Measurements from ENCODE around the gene BDKRB2. TPM values are rescaled to one million over a fixed set of nuclear protein-coding genes. Genes with fewer than 3 reads are reported as not detected.

Gene BDKRB2
- total RNA-seq, 1 experiment from 2014 or later = 0.93 TPM

- no peak for DNase-seq (ENCODE audit: low spot score)
Measured at GRCh38 chr14:96270565-96271420, 66.2 kb downstream of the BDKRB2 start.

- no peak for DNase-seq (ENCODE audit: low spot score)
Measured at GRCh38 chr14:96271421-96271762, 66.8 kb downstream of the BDKRB2 start.

- peak; percentile 76 for DNase-seq (ENCODE audit: low spot score)
Measured at GRCh38 chr14:96272777-96273473, 68.3 kb downstream of the BDKRB2 start.

DNA sequence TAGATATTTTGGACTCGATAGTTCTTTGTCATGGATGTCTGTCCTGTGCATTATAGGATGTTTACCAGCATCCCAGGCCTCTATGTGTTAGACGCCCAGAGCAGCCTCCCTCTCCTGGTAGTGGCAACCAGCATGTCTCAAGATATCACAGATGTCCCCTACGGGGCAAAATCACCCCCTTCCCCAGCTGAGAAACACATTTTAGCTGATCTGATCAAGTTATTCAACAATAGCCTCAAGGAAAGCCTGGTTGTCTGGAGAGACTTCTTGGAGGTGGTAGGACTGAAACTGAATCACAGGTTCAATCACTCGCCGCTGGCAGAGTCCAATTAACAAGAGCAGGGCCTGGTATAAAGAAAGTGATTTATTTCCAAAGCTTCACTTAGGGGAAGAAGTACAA, 69.0 kb downstream of the BDKRB2 start:
- no peak for DNase-seq (ENCODE audit: low spot score)

DNA sequence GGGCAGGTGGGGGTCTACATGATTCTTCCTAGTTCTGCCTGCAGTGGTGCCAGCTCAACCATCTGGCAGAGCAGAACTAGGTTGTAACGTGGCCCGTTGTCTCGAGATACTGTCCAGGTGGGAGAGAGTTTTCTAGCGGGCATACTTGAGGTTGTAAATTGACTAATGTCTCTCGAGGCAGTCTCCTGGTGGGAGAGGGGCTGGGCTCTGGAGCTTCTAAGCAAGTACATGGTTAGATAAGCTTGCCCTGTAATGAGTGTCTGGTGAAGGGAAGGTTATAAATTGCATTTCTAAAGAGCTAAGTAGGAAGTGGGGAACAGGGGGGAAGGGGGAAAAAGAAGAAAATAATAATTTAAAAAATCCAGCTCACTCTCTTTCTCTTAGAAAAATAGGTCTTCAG, 69.5 kb downstream of the BDKRB2 start:
- no peak for DNase-seq (ENCODE audit: low spot score)

DNA sequence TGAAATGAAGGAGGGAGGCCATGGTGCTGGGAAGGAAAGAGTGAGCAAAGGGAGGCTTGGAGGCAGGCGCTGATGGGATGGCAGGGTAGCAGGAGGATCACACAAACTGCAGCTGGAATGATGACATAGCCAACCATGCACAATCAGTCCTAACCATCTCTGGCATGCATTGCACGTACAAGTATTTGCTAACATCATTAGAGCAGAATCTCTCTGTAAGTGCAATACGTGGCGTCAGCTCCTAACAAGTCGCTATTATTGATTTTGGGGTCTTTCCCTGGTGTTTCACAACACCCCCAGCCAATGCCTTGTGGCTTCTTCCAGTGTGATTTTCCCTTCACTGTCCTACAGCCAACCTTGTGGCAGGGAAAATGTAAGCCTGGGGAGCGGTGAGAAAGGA, 69.9 kb downstream of the BDKRB2 start:
- DNase-seq (ENCODE audit: low spot score) = no peak

- DNase-seq (ENCODE audit: low spot score) = peak; percentile 35
Measured at GRCh38 chr14:96275177-96276112, 70.8 kb downstream of the BDKRB2 start.

- no peak for DNase-seq (ENCODE audit: low spot score)
Measured at GRCh38 chr14:96277890-96278289, 73.3 kb downstream of the BDKRB2 start.

DNA sequence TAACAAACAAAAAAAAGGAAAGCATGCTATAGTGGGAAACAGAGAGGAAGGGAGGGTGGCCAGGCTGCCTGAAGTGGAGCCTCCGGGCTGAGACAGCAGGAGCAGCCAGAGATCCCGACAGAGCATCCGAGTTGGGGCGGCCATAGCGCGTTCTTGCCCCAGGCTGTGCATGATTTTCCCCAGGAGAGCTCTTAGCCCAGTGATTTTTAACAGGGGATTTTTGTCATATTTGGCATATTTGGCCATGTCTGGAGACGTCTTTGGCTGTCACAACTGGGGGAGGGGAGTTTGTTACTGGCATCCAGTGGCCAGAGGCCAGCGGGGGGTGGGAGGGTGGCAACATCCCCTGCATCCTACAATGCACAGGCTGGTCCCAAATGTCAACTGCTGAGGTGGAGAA, 74.9 kb downstream of the BDKRB2 start:
- no peak for DNase-seq (ENCODE audit: low spot score)

GRCh38 chr14:96280104-96280503, 75.5 kb downstream of the BDKRB2 start:
- no peak for DNase-seq (ENCODE audit: low spot score)

GRCh38 chr14:96281486-96281885, 76.8 kb downstream of the BDKRB2 start:
- DNase-seq (ENCODE audit: low spot score) = no peak

DNA sequence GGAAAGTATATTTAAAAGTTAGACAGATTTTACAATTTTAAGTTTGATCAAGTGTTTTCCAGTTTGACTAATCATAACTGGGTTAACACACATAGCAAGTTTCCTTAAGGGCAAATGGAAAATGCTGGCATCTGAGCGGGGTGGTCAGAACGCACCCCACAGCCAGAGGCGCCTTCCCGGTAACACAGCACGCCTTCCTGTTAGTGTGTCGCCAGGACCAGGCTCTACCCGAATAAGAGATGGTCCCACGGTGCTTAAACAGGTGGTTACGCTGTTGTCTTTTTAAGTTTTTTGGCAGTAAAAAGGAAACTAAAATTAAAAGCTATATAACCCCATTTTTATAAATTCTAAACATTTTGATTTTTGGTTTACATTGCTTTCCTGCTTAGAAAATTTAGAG, 79.4 kb downstream of the BDKRB2 start:
- no peak for DNase-seq (ENCODE audit: low spot score)

- DNase-seq (ENCODE audit: low spot score) = no peak
Measured at GRCh38 chr14:96284430-96284829, 79.8 kb downstream of the BDKRB2 start.

DNA sequence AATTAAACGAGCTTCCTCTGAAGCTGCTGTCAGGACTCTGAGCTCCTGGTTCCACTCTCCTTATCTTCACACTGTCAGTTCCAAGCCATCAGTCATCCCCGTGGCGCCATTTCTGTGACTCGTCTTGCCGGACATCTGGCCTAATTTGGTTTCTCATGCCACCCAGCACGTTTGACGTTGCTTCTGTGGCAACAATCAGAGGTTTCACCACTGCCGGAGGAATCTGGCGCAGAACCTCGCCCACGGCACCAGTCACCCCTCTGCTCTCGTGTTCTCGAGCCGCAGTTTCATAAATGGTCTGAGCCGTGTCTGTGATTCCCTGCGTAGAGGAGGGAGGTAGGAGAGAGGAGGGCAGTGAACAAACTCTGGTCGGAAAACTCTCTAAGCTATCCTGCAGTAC, 81.0 kb downstream of the BDKRB2 start:
- DNase-seq (ENCODE audit: low spot score) = peak; percentile 57

GRCh38 chr14:96286251-96286650, 81.6 kb downstream of the BDKRB2 start:
- DNase-seq (ENCODE audit: low spot score) = no peak

- no peak for DNase-seq (ENCODE audit: low spot score)
Measured at GRCh38 chr14:96287856-96288255, 83.2 kb downstream of the BDKRB2 start.

Other genes starting within 250 kb of the BDKRB2 start
- gene C14orf132, start 165.5 kb upstream of the BDKRB2 start, total RNA-seq (2014; rRNA removed; shearing (Covaris generic)) = 7.6 and 9.5 TPM in 2 replicates
- gene BDKRB1, start 51.4 kb downstream of the BDKRB2 start, total RNA-seq (2014; rRNA removed; shearing (Covaris generic)) = 3.6 and 6.1 TPM in 2 replicates
- 7.3 and 9.3 TPM in 2 replicates for gene ATG2B, start 158.5 kb downstream of the BDKRB2 start, total RNA-seq (2014; rRNA removed; shearing (Covaris generic))
- gene GSKIP, start 158.7 kb downstream of the BDKRB2 start, total RNA-seq (2014; rRNA removed; shearing (Covaris generic)) = 32.8 and 33.6 TPM in 2 replicates
- 0.71 and 0.74 TPM in 2 replicates for gene AK7, start 187.3 kb downstream of the BDKRB2 start, total RNA-seq (2014; rRNA removed; shearing (Covaris generic))